Heart left ventricle (tissue), 13 donors: Measurements from ENCODE around the gene FASTK.
A peak's percentile ranks its signal among the peaks of the same experiment; 100 is the strongest.

Experiments used
- CTCF ChIP-seq, 12 donors: fragments of 200-600 bp; sonication (generic) in 4 of 12; IDR thresholded peaks; one replicate each; pipeline versions ENCODE4 v1.5.0 to v1.8.0; 2018 to 2022; ENCODE audit warnings: antibody characterized with exemption in 12 of 12, mild to moderate bottlenecking in 5 of 12
- POLR2A ChIP-seq, 2 donors: fragments of 450-650 bp; IDR thresholded peaks; one replicate each; pipeline ENCODE4 v1.6.1; 2017; ENCODE audit warnings: antibody characterized with exemption in 2 of 2, mild to moderate bottlenecking in 2 of 2, moderate library complexity in 2 of 2
- donor health status: ischemic (EF 13 %, LVEDD 7.1; RV severe dilation, severe dysfunction).
- donor health status: DM: no; HTN: yes; CAD: no.
- donor health status: DM: no; HTN: no; CAD: no.
- donor health status: ischemic (EF 25% LVEDD 6.9; RV normal size, moderate dysfunction).
- donor health status: ischemic (EF 25% LVEDD 5.7; RV mildly dilated, moderate dysfunction).
- donor health status: ischemic (EF 35%, LVEDD 5.7; RV mildly dilated, moderate dysfunction).
- donor health status: nonischemic (EF 11% LVEDD 7.7; RV severe dilation, severe dysfunction).
- donor health status: DM: yes; HTN: yes; CAD: no.
- donor health status: PGD.
- donor health status: ischemic (EF 29% LVEDD 5.4; RV normal size, mild dysfunction).
- donor health status: nonischemic (EF 23%, LVEDD 6.1; RV moderate dilation, normal function).

GRCh38 chr7:151076863-151077704 is 3.5 kb downstream of the FASTK start:
- no peak for TF ChIP-seq POLR2A (IDR thresholded peaks at IDR 0.05)
- peak in 3 of 12 donors; percentile 11 to 23 (median 20) for TF ChIP-seq CTCF (IDR thresholded peaks at IDR 0.05)
